Peyer's patch (tissue), 4 donors: ENCODE results near the gene IQCK.

Experiments
- CTCF ChIP-seq, 6 experiments: fragments of 450-650 bp in 4 of 6; fragments of 200-600 bp in 2 of 6; sonication (generic) in 1 of 6; IDR thresholded peaks; one replicate each; pipeline ENCODE4 v1.5.1; 2017 to 2019; ENCODE audit warnings: antibody characterized with exemption in 6 of 6, mild to moderate bottlenecking in 3 of 6, moderate library complexity in 1 of 6
- POLR2A ChIP-seq, 2 donors: fragments of 450-650 bp; IDR thresholded peaks; one replicate each; pipeline ENCODE4 v1.5.1; 2017; ENCODE audit warnings: antibody characterized with exemption in 2 of 2, mild to moderate bottlenecking in 2 of 2, moderate library complexity in 2 of 2

GRCh38 chr16:19748389-19749168 lies 30.5 kb downstream of the IQCK start:
- TF ChIP-seq CTCF (IDR thresholded peaks at IDR 0.05) (no peak), POLR2A (IDR thresholded peaks at IDR 0.05) (no peak)
